Ishikawa (cell line): ENCODE measurements around the gene ACOT12.

Experiments
- CEBPB ChIP-seq: IDR thresholded peaks from 2 replicates; pipeline ENCODE4 v1.6.1; 2012
- CREB1 ChIP-seq: IDR thresholded peaks from 2 replicates; pipeline ENCODE4 v1.6.1; 2012; ENCODE audit warnings: low read depth
- EGR1 ChIP-seq: IDR thresholded peaks from 2 replicates; pipeline ENCODE4 v1.6.1; 2012
- EP300 ChIP-seq: IDR thresholded peaks from 2 replicates; pipeline ENCODE4 v1.6.1; 2012; ENCODE audit warnings: borderline replicate concordance
- FOXM1 ChIP-seq: IDR thresholded peaks from 2 replicates; pipeline ENCODE4 v1.6.1; 2012; ENCODE audit warnings: low read depth, borderline replicate concordance
- NFIC ChIP-seq: IDR thresholded peaks from 2 replicates; pipeline ENCODE4 v1.6.1; 2012
- RAD21 ChIP-seq: IDR thresholded peaks from 2 replicates; pipeline ENCODE4 v1.6.1; 2012; ENCODE audit warnings: low read depth
- TAF1 ChIP-seq: IDR thresholded peaks from 2 replicates; pipeline ENCODE4 v1.6.1; 2012; ENCODE audit warnings: low read depth, mild to moderate bottlenecking
- TEAD4 ChIP-seq: IDR thresholded peaks from 2 replicates; pipeline ENCODE4 v1.6.1; 2012
- YY1 ChIP-seq: IDR thresholded peaks from 2 replicates; pipeline ENCODE4 v1.6.1; 2012; ENCODE audit warnings: low read depth
- ZBTB7A ChIP-seq: IDR thresholded peaks from 2 replicates; pipeline ENCODE4 v1.6.1; 2012; ENCODE audit warnings: low read depth
- TF ChIP-seq, protein P1 (sequence below): IDR thresholded peaks from 2 replicates; pipeline ENCODE4 v1.6.1; 2012
- TF ChIP-seq, protein P2 (sequence below): IDR thresholded peaks from 2 replicates; pipeline ENCODE4 v1.6.1; 2012
- TF ChIP-seq, protein P3 (sequence below): IDR thresholded peaks from 2 replicates; pipeline ENCODE4 v1.6.1; 2012; ENCODE audit warnings: low read depth, mild to moderate bottlenecking

DNA sequence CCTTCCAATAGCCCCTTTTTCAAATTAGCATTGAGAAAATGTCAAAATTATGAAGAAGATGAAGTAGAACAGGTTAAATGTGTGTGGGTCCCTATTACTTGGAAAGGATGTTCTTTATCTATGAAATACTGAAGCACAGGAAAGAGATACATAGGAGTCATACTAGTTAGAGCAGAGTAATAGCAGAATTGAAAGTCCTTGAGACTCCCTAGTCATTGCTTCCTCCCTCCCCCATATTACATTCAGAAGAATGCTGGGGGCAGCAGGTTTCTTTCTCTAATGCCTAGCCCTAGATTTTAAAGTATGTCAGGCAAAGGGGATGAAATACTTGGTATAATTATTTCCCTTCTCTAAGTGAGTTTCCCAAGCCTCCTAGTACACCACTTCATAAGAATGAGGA is 88.1 kb downstream of the ACOT12 start:
- TF ChIP-seq RAD21 (no peak), EGR1 (no peak), CREB1 (no peak), TAF1 (no peak), NFIC (no peak), YY1 (no peak), EP300 (no peak), TEAD4 (no peak), FOXM1 (no peak), ZBTB7A (no peak), CEBPB (no peak)
- TF ChIP-seq, protein P1, sequence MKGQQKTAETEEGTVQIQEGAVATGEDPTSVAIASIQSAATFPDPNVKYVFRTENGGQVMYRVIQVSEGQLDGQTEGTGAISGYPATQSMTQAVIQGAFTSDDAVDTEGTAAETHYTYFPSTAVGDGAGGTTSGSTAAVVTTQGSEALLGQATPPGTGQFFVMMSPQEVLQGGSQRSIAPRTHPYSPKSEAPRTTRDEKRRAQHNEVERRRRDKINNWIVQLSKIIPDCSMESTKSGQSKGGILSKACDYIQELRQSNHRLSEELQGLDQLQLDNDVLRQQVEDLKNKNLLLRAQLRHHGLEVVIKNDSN = no peak
- TF ChIP-seq, protein P2, sequence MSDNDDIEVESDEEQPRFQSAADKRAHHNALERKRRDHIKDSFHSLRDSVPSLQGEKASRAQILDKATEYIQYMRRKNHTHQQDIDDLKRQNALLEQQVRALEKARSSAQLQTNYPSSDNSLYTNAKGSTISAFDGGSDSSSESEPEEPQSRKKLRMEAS = no peak
- TF ChIP-seq, protein P3, sequence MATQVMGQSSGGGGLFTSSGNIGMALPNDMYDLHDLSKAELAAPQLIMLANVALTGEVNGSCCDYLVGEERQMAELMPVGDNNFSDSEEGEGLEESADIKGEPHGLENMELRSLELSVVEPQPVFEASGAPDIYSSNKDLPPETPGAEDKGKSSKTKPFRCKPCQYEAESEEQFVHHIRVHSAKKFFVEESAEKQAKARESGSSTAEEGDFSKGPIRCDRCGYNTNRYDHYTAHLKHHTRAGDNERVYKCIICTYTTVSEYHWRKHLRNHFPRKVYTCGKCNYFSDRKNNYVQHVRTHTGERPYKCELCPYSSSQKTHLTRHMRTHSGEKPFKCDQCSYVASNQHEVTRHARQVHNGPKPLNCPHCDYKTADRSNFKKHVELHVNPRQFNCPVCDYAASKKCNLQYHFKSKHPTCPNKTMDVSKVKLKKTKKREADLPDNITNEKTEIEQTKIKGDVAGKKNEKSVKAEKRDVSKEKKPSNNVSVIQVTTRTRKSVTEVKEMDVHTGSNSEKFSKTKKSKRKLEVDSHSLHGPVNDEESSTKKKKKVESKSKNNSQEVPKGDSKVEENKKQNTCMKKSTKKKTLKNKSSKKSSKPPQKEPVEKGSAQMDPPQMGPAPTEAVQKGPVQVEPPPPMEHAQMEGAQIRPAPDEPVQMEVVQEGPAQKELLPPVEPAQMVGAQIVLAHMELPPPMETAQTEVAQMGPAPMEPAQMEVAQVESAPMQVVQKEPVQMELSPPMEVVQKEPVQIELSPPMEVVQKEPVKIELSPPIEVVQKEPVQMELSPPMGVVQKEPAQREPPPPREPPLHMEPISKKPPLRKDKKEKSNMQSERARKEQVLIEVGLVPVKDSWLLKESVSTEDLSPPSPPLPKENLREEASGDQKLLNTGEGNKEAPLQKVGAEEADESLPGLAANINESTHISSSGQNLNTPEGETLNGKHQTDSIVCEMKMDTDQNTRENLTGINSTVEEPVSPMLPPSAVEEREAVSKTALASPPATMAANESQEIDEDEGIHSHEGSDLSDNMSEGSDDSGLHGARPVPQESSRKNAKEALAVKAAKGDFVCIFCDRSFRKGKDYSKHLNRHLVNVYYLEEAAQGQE = no peak
